ENCODE data around the gene HDAC11. TPM values are rescaled to one million over a fixed set of nuclear protein-coding genes. Genes with fewer than 3 reads are reported as not detected.
A peak's percentile ranks its signal among the peaks of the same experiment; 100 is the strongest.
"Not testable (repeated sequence)": the region's sequence is repeated elsewhere in the genome, so short reads cannot be mapped to it uniquely, and the experiment has no call there.

HDAC11 gene
- polyA plus RNA-seq, 3 donors from 2014 or later = 5.3 to 8.2 (median 5.4) TPM

DNA sequence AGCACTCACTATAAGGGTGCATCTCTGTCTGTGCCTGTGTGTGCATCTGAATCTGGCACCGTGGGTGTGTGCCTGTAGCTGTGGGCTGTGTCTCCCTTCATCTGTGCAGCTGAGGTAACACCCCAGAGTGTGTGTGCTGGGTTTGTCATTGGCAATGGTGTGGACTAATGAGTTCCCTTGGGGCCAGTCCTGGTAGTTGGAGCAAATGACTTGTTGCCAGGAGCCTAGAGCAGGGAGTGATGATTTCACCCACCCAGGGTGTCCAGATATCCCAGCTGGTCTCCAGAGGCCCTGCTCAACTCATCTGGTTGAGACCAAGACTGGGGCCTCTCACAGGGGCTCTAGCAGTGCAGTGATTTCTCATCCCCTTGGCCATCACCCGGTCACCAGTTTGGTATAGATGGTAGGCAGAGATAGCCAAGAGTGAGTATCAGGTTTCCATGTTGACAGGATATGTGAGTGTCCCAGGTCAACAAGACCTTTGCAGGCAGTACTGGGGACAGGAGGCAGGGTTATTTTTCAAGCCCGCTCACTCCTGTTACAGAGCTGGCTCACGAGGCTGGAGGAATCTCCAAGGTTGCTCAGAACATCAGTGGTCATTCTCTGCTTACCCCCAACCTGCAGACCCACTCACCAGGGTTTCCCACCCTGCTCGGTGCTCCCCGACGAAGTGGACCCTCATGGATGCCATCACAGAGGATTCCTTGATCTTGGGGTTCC lies 4.1 kb upstream of the HDAC11 start:
- no peaks in the 10 kb centered on the region for H3K9me3 Mint-ChIP-seq
- peaks cover 4 to 12% of the 10 kb centered on the region in 2 donors for H3K4me1 Mint-ChIP-seq
- peaks cover 0 to 5% (median 3%) of the 10 kb centered on the region in 3 donors for H3K27me3 Mint-ChIP-seq (ENCODE audit: low read depth in 3 of 3)
- no peak overlapping the region for H3K27ac Mint-ChIP-seq
- H3K4me3 Mint-ChIP-seq = no peak overlapping the region
- no peak for DNase-seq
- no peaks in the 10 kb centered on the region for H3K36me3 Mint-ChIP-seq

DNA sequence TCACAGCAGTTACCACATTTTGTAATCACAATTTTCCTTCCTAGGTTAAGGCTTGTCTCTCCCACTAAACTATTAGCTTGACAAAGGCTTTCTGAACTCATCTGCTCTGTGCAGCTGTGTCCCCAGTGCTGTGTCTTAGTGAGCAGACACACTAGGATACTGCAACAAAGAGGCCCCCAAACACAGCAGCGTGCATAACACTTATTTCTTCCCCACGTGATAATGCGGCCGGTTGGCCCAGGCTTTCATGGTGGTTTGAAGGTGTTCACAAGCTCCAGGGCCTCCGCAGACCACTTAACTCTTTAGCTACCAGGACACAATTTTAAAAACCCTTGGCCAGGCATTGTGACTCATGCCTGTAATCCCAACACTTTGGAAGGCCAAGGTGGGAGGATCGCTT lies 2.2 kb upstream of the HDAC11 start:
- H3K4me1 Mint-ChIP-seq = peaks cover 10 to 15% of the 10 kb centered on the region in 2 donors

DNA sequence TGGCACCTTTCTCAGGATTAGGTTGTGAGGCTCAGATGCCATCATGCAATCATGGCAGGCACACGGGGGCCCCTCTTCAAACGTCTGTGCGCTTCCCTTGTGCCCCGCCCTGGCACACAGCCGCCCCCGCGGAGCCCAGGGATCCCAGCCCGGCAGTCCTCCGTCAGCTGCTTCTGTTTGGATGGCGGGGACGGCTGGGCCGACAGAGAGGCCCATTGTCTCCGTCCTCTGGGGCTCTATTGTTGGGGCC lies 849 bp upstream of the HDAC11 start:
- Mint-ChIP-seq H3K27ac (peak overlapping the region; percentile 83 to 92 (median 88)), H3K27me3 (ENCODE audit: low read depth in 3 of 3) (peaks cover 2 to 4% (median 3%) of the 10 kb centered on the region in 3 donors), H3K4me1 (peaks cover 10 to 15% of the 10 kb centered on the region in 2 donors), H3K9me3 (no peaks in the 10 kb centered on the region), H3K4me3 (peak overlapping the region; percentile 89 to 93 (median 90)), H3K36me3 (no peaks in the 10 kb centered on the region)
- DNase-seq = no peak

More for the DNA sequence above, 2.2 kb upstream of the HDAC11 start:
- peak overlapping the region; percentile 18 to 66 (median 41) for H3K4me3 Mint-ChIP-seq
- H3K27me3 Mint-ChIP-seq (ENCODE audit: low read depth in 3 of 3) = peaks cover 0 to 5% (median 3%) of the 10 kb centered on the region in 3 donors
- no peaks in the 10 kb centered on the region for H3K9me3 Mint-ChIP-seq
- no peak overlapping the region for H3K27ac Mint-ChIP-seq
- no peak for DNase-seq
- no peaks in the 10 kb centered on the region for H3K36me3 Mint-ChIP-seq

DNA sequence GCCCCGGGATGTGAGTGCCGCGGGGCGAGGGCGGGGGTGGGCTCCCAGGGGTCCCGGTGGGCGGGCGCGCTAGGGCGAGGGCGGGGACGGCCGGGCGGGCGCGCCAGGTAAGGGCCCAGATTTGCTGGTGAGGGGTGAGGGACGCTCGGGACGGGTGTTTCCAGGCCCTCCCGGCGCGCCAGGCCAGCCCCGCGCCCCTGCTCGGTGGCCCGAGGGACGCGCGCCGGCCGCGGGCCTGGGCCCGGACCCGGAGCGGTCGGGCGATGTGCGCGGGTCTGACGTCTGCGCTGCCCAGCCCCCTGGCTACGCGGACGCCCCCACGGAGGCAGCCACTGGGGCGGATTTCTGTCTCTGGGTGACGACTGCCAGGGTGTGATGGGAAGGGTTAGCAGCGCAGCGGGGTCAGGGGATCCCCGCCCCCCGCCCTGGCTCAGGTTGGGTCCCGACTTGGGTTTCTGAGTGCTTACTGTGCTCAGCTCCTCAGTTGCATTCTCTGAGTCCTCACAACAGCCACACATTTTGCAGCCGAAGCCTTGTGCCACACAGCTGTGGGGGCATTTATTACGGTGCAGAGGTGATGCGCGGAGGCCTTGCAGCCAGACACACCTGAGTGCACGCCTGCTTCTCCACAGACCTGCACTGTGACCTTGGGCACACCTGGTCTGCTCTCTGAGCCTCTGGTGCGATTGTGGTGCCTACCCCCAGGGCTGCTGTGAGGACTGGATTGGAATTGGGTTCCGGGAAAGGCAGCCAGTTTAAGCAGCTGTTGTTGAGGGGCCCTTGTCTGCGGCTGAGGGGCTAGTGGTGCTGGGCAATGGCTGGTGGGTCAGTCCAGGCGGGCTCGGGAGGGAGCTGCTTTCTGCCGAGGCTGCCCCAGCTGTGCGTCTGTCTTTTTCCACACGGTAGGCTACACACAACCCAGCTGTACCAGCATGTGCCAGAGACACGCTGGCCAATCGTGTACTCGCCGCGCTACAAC lies 523 bp downstream of the HDAC11 start:
- no peaks in the 10 kb centered on the region for H3K9me3 Mint-ChIP-seq
- H3K27ac Mint-ChIP-seq = peak overlapping the region; percentile 29 to 83 (median 75)
- H3K36me3 Mint-ChIP-seq = no peaks in the 10 kb centered on the region
- peaks cover 2 to 4% (median 4%) of the 10 kb centered on the region in 3 donors for H3K27me3 Mint-ChIP-seq (ENCODE audit: low read depth in 3 of 3)
- H3K4me3 Mint-ChIP-seq = peak overlapping the region; percentile 81 to 93 (median 86)
- H3K4me1 Mint-ChIP-seq = peaks cover 20% of the 10 kb centered on the region in 2 donors
- DNase-seq = peak; percentile 62 to 72 (median 69)

DNA sequence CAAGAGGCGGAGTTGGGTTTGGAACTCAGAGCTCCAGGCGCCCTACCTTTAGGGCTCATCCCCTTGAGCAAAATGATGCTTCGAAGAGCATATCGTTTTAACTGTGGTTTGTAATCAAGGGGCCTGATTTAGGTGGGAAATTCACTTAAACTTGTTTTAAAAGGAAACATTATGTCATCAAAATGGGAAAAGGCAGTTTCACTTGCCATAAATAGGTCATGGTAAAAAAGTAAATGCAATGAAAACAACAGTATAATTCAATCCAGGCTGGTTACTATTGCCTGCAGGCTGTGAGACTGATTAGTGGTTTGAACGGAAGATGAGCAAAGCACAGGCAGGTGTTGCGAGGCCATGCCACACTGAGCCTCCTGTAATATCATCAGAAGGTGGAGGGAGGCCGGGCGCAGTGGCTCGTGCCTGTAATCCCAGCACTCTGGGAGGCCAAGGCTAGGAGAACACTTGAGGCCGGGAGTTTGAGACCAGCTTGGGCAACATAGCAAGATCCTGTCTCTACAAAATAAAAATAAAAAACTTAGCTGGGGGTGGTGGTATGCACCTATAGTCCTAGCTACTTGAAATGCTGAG lies 2.1 kb downstream of the HDAC11 start:
- Mint-ChIP-seq H3K36me3 (peaks cover 0 to 4% (median 3%) of the 10 kb centered on the region in 3 donors), H3K27me3 (ENCODE audit: low read depth in 3 of 3) (peaks cover 2 to 4% (median 2%) of the 10 kb centered on the region in 3 donors), H3K27ac (peak overlapping the region in 3 of 6 donors; percentile 3 to 83 (median 57)), H3K4me1 (peaks cover 20 to 21% of the 10 kb centered on the region in 2 donors), H3K9me3 (no peaks in the 10 kb centered on the region), H3K4me3 (peak overlapping the region in 2 of 5 donors; percentile 25 to 86)
- DNase-seq = no peak

DNA sequence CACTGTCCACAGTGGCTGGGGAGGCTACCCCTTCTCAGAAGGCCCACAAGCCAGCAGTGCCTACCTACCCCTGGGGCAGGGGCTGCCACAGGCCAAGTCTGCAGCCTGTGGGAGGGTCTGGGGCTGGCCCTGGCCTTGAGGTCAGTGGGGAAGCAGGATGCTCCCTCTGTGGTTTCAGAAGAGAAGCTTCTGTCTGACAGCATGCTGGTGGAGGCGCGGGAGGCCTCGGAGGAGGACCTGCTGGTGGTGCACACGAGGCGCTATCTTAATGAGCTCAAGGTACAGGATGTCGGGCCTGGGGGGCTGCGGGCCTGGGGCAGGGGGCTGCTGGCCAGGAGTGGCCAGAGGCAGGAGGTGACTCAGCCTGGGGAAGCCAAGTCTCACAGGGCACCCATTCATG lies 3.2 kb downstream of the HDAC11 start:
- H3K27me3 Mint-ChIP-seq (ENCODE audit: low read depth in 3 of 3) = peaks cover 1 to 4% (median 2%) of the 10 kb centered on the region in 3 donors
- no peak overlapping the region for H3K4me3 Mint-ChIP-seq
- no peaks in the 10 kb centered on the region for H3K9me3 Mint-ChIP-seq
- H3K27ac Mint-ChIP-seq = no peak overlapping the region
- H3K4me1 Mint-ChIP-seq = peaks cover 19 to 21% of the 10 kb centered on the region in 2 donors
- H3K36me3 Mint-ChIP-seq = peaks cover 0 to 4% (median 3%) of the 10 kb centered on the region in 3 donors
- DNase-seq = no peak

DNA sequence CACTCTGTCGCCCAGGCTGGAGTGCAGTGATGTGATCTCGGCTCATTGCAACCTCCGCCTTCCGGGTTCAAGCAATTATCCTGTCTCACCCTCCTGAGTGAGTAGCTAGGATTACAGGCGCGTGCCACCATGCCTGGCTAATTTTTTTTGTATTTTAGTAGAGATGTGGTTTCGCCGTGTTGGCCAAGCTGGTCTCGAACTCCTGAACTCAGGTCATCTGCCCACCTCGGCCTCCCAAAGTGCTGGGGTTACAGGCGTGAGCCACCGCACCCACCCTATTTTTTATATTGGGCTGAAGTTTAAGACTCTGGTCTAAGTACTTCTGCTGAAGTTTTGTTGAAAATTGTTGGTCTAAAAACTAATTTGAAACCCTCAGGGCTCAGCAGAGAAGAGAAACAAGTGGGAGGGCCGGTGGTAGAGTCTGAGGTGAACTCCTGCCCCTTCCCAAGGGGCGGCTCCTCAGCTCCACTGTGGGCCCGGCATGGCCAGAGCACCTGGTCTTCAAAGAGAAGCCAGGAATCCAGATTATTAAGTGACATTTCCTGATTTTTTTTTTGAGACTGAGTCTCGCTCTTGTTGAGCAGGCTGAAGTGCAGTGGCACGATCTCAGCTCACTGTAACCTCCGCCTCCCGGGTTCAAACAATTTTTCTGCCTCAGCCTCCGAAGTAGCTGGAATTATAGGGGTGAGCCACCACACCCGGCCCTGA lies 4.0 kb downstream of the HDAC11 start:
- DNase-seq = no peak
- Mint-ChIP-seq H3K36me3 (peaks cover 0 to 4% (median 3%) of the 10 kb centered on the region in 3 donors), H3K4me3 (peak overlapping the region in 1 of 5 donors; percentile 12), H3K4me1 (peaks cover 15 to 21% of the 10 kb centered on the region in 2 donors), H3K27ac (peak overlapping the region in 2 of 6 donors; percentile 45 to 53), H3K9me3 (no peaks in the 10 kb centered on the region), H3K27me3 (ENCODE audit: low read depth in 3 of 3) (peaks cover 1 to 4% (median 2%) of the 10 kb centered on the region in 3 donors)

DNA sequence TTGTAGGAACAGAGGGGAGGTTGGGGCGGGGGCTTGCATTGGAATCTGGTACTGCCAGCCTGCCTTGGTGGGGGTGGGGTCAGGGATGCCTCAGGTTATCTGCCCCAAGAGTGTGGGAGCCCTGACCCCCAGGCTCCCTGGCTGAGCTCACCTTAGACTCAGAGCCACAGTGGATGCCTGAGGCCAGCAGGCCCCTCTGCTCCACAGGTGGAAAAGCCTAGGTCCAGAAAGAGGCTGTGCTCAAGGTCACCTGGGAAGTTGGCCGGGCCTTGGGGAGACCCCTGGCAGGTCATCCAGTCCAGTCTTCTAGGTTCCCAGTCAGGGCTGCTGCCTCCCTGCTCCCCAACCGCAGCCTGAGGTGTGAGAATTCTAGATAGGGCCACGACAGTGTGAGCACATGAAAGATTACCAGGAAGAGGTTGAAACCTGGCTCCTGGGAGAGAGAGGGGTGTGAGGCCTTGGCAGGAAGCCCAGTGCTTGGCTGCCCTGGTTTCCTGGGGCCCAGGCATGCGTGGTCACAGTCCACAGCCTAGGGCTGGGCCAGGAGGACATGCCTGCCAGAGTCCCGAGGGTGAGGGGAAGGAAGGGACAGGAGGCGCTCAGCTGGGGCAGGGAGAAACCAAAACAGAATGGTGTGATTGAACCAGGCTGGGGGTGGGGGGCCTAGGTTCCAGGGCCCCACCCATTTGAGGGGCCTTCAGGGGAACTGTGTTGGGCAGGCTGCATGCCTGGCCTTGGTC lies 4.9 kb downstream of the HDAC11 start:
- DNase-seq = peak in 2 of 3 donors; percentile 22 to 29
- peak overlapping the region in 1 of 5 donors; percentile 50 for H3K4me3 Mint-ChIP-seq
- peaks cover 12 to 21% of the 10 kb centered on the region in 2 donors for H3K4me1 Mint-ChIP-seq
- H3K36me3 Mint-ChIP-seq = peaks cover 0 to 4% (median 3%) of the 10 kb centered on the region in 3 donors
- peaks cover 0 to 2% (median 1%) of the 10 kb centered on the region in 3 donors for H3K27me3 Mint-ChIP-seq (ENCODE audit: low read depth in 3 of 3)
- H3K9me3 Mint-ChIP-seq = no peaks in the 10 kb centered on the region
- peak overlapping the region in 5 of 6 donors; percentile 40 to 83 (median 73) for H3K27ac Mint-ChIP-seq

DNA sequence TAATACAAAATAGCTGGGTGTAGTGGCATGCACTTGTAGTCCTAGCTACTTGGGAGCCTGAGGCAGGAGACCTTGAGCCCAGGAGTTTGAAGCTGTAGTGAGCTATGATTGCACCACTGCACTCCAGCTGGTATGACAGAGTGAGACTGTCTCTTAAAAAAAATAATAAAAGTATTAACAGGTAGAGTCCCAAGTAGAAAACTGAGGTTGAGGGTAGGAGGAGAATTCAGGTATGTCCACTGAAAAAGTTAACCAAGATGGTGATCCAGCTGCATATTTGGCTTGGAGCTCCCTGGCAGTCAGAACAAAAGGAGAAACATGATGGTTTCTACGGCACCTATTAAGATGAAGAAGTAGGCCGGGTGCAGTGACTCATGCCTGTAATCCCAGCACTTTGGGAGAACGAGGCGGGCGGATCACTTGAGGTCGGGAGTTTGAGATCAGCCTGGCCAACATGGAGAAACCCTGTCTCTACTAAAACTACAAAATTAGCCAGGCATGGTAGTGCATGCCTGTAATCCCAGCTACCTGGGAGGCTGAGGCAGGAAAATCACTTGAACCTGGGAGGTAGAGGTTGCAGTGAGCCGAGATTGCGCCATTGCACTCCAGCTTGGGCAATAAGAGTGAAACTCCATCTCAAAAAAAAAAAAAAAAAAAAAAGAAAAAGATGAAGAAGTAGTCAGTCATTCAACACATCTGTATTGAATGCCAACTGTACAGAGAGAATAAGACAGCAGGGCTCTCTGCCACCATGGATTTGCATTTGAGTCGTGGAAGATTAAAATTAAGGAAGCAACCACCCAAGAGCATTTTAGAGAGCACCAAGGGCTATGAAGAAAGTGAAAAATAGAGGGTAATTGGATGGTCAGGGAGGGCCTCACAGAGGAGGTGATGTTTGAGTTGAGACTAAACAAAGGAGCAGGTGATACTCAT lies 5.8 kb downstream of the HDAC11 start:
- H3K4me3 Mint-ChIP-seq; H3K9me3 Mint-ChIP-seq; H3K36me3 Mint-ChIP-seq; DNase-seq; H3K27me3 Mint-ChIP-seq (ENCODE audit: low read depth in 3 of 3): not testable (repeated sequence)
- H3K4me1 Mint-ChIP-seq = peaks cover 8 to 18% of the 10 kb centered on the region in 2 donors
- peak overlapping the region in 2 of 6 donors; percentile 34 to 72 for H3K27ac Mint-ChIP-seq

DNA sequence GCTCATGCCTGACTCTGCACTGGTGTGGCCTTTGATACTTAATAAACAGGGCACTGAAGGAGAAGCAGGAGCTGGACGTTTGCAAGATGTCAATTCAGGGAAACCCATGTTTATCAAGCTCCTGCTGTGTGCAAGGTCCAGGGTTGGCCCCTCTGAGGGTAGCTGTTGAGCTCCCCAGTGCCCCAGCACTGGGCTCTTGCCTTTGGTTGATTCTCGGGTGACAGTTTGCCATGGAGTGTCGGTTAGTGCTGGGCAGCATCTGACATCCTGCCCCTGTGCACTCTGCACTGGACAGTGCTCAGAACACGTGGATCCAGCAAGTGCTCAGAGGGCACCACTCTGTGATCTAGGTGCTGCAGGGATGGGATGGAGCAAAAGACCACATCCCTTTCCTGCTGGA lies 7.3 kb downstream of the HDAC11 start:
- H3K9me3 Mint-ChIP-seq = no peaks in the 10 kb centered on the region
- DNase-seq = no peak
- H3K27me3 Mint-ChIP-seq (ENCODE audit: low read depth in 3 of 3) = peaks cover 0 to 4% (median 2%) of the 10 kb centered on the region in 3 donors
- no peak overlapping the region for H3K4me3 Mint-ChIP-seq
- H3K27ac Mint-ChIP-seq = no peak overlapping the region
- peaks cover 0 to 4% (median 3%) of the 10 kb centered on the region in 3 donors for H3K36me3 Mint-ChIP-seq
- peaks cover 8 to 16% of the 10 kb centered on the region in 2 donors for H3K4me1 Mint-ChIP-seq

DNA sequence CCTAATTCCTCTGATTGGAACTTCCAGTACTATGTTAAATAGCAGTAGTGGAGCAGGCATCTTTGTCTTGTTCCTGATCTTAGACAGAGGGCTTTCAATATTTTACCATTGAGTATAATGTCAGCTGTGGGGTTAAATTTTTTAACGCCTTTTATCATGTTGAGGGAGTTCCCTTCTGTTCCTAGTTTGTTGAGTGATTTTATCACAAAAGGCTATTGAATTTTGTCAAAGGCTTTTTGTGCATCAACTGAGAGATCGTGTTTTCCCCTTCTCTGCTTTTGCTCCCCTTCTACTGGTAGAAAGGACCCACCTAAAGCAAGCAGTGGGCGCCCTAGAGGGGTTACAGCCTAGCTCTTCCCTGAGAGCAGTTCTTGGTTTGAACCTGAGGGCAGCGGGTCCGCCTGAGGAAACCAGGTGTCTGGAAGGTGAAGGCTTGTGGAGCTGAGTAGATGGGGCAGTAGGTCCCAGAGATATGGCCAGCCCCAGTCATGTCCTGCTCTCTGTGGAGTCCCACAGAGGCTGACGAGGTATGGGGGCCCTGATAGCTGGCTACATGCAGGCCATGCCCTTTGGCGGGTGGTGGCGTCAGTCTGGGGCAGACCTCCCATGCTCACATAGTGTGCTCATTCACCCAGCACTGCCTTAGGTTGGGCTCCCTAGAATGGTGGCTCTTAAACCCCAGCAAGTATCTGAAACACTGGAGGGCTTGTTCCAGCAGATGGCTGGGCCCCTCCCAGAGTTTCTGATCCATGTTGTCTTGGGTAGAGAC lies 11.3 kb downstream of the HDAC11 start:
- peaks cover 0 to under 1% (median 0%) of the 10 kb centered on the region in 3 donors for H3K36me3 Mint-ChIP-seq
- peak overlapping the region in 1 of 6 donors; percentile 30 for H3K27ac Mint-ChIP-seq
- H3K4me3 Mint-ChIP-seq = no peak overlapping the region
- peaks cover 0 to 2% (median 2%) of the 10 kb centered on the region in 3 donors for H3K27me3 Mint-ChIP-seq (ENCODE audit: low read depth in 3 of 3)
- no peaks in the 10 kb centered on the region for H3K9me3 Mint-ChIP-seq
- DNase-seq = no peak
- peaks cover 24 to 27% of the 10 kb centered on the region in 2 donors for H3K4me1 Mint-ChIP-seq

Data from immature natural killer cell (primary cell).